Glomerular visceral epithelial cell (primary cell): Measurements from ENCODE around the gene CDADC1.

ENCODE experiments used
- DNase-seq: peaks from one replicate; pipeline ENCODE4 v3.0.0-alpha.2; 2016; ENCODE audit errors: extremely low spot score

Gene CDADC1

GRCh38 chr13:49295244-49295643 is 47.5 kb downstream of the CDADC1 start:
- no peak for DNase-seq

GRCh38 chr13:49296659-49297058 is 48.9 kb downstream of the CDADC1 start:
- DNase-seq = no peak

- no peak for DNase-seq
Measured at GRCh38 chr13:49297338-49297737, 49.6 kb downstream of the CDADC1 start.

- DNase-seq = no peak
Measured at GRCh38 chr13:49298416-49298815, 50.7 kb downstream of the CDADC1 start.

GRCh38 chr13:49298903-49299605 is 51.3 kb downstream of the CDADC1 start:
- DNase-seq = no peak

- DNase-seq = no peak
Measured at GRCh38 chr13:49300276-49300675, 52.6 kb downstream of the CDADC1 start.

- DNase-seq = peak; percentile 74
Measured at GRCh38 chr13:49300739-49301589, 53.2 kb downstream of the CDADC1 start.

GRCh38 chr13:49302222-49302621 is 54.5 kb downstream of the CDADC1 start:
- DNase-seq = no peak

GRCh38 chr13:49302817-49303216 is 55.1 kb downstream of the CDADC1 start:
- DNase-seq = no peak

- no peak for DNase-seq
Measured at GRCh38 chr13:49303533-49304252, 56.0 kb downstream of the CDADC1 start.

- DNase-seq = no peak
Measured at GRCh38 chr13:49304356-49304755, 56.6 kb downstream of the CDADC1 start.

- DNase-seq = no peak
Measured at GRCh38 chr13:49304763-49305700, 57.3 kb downstream of the CDADC1 start.

- no peak for DNase-seq
Measured at GRCh38 chr13:49305792-49306425, 58.2 kb downstream of the CDADC1 start.

- DNase-seq = no peak
Measured at GRCh38 chr13:49307365-49307764, 59.6 kb downstream of the CDADC1 start.

- DNase-seq = no peak
Measured at GRCh38 chr13:49308097-49308875, 60.6 kb downstream of the CDADC1 start.

- no peak for DNase-seq
Measured at GRCh38 chr13:49308921-49309408, 61.2 kb downstream of the CDADC1 start.

GRCh38 chr13:49310251-49310650 is 62.5 kb downstream of the CDADC1 start:
- no peak for DNase-seq

- no peak for DNase-seq
Measured at GRCh38 chr13:49311816-49312215, 64.1 kb downstream of the CDADC1 start.

- peak; percentile 32 for DNase-seq
Measured at GRCh38 chr13:49314344-49314882, 66.7 kb downstream of the CDADC1 start.
